ENCODE results near the gene SNX8.

SNX8 gene

GRCh38 chr7:2279896-2280295 is 34.3 kb downstream of the SNX8 start:
- POLR2A ChIA-PET, result interaction anchor here (1.1 kb wide), 1 partner anchor 30 kb away, joined by 3 read pairs; no protein-coding TSS in a partner anchor
- TF ChIP-seq, protein P1, sequence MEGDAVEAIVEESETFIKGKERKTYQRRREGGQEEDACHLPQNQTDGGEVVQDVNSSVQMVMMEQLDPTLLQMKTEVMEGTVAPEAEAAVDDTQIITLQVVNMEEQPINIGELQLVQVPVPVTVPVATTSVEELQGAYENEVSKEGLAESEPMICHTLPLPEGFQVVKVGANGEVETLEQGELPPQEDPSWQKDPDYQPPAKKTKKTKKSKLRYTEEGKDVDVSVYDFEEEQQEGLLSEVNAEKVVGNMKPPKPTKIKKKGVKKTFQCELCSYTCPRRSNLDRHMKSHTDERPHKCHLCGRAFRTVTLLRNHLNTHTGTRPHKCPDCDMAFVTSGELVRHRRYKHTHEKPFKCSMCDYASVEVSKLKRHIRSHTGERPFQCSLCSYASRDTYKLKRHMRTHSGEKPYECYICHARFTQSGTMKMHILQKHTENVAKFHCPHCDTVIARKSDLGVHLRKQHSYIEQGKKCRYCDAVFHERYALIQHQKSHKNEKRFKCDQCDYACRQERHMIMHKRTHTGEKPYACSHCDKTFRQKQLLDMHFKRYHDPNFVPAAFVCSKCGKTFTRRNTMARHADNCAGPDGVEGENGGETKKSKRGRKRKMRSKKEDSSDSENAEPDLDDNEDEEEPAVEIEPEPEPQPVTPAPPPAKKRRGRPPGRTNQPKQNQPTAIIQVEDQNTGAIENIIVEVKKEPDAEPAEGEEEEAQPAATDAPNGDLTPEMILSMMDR (IDR thresholded peaks at IDR 0.05; ENCODE audit: insufficient read depth, low read length, missing control alignments), result no peak
- CTCF ChIA-PET, result interaction anchor here (0.7 kb wide), 1 partner anchor 85 kb away, joined by 3 read pairs; no protein-coding TSS in a partner anchor
- H3K4me3 ChIP-seq (ENCODE audit: low read depth, low read length), result no peak overlapping the region
- no peak for DNase-seq (ENCODE audit: low read depth, low spot score)

GRCh38 chr7:2278026-2278425 is 36.2 kb downstream of the SNX8 start:
- no peak for DNase-seq (ENCODE audit: low read depth, low spot score)
- TF ChIP-seq, protein P1 (IDR thresholded peaks at IDR 0.05; ENCODE audit: insufficient read depth, low read length, missing control alignments), result no peak
- CTCF ChIA-PET, result no interaction called here
- no peak overlapping the region for H3K4me3 ChIP-seq (ENCODE audit: low read depth, low read length)
- POLR2A ChIA-PET, result no interaction called here

GRCh38 chr7:2276107-2276506 is 38.1 kb downstream of the SNX8 start:
- TF ChIP-seq, protein P1 (IDR thresholded peaks at IDR 0.05; ENCODE audit: insufficient read depth, low read length, missing control alignments), result no peak
- ChIA-PET CTCF (no interaction called here), POLR2A (no interaction called here)
- no peak for DNase-seq (ENCODE audit: low read depth, low spot score)
- H3K4me3 ChIP-seq (ENCODE audit: low read depth, low read length), result no peak overlapping the region

DNA sequence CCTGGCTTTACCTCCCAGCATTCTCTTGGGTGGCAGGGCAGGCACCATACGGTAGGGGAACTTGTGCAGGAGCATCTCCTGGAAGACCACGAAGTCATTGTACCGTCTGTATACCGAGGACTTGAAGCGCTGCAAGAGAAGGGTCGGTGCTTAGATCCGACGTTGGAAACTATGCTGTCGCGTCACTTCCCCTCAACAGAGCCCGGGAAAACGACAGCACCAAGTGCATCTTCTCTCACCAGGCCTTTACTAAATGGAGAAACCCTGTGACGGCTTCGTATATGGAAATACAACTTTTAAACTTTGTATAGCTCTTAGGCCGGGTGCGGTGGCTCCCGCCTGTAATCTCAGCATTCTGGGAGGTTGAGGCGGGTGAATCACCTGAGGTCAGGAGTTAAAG is 39.1 kb downstream of the SNX8 start:
- no peak for DNase-seq (ENCODE audit: low read depth, low spot score)
- CTCF ChIA-PET, result no interaction called here
- H3K4me3 ChIP-seq (ENCODE audit: low read depth, low read length), result no peak overlapping the region
- POLR2A ChIA-PET, result no interaction called here
- TF ChIP-seq, protein P1 (IDR thresholded peaks at IDR 0.05; ENCODE audit: insufficient read depth, low read length, missing control alignments), result no peak

- TF ChIP-seq, protein P1 (IDR thresholded peaks at IDR 0.05; ENCODE audit: insufficient read depth, low read length, missing control alignments), result no peak
- no peak for DNase-seq (ENCODE audit: low read depth, low spot score)
- ChIA-PET POLR2A (no interaction called here), CTCF (no interaction called here)
- H3K4me3 ChIP-seq (ENCODE audit: low read depth, low read length), result no peak overlapping the region
Measured at GRCh38 chr7:2274666-2275065, 39.6 kb downstream of the SNX8 start.

GRCh38 chr7:2273866-2274265 is 40.4 kb downstream of the SNX8 start:
- DNase-seq (ENCODE audit: low read depth, low spot score), result no peak
- no peak overlapping the region for H3K4me3 ChIP-seq (ENCODE audit: low read depth, low read length)
- ChIA-PET CTCF (no interaction called here), POLR2A (no interaction called here)
- TF ChIP-seq, protein P1 (IDR thresholded peaks at IDR 0.05; ENCODE audit: insufficient read depth, low read length, missing control alignments), result no peak
